ENCODE data around the gene NTN1. TPM values are rescaled to one million over a fixed set of nuclear protein-coding genes. Genes with fewer than 3 reads are reported as not detected.

NTN1 gene
- total RNA-seq, 1 donor from 2014 or later = 60.3 TPM

DNA sequence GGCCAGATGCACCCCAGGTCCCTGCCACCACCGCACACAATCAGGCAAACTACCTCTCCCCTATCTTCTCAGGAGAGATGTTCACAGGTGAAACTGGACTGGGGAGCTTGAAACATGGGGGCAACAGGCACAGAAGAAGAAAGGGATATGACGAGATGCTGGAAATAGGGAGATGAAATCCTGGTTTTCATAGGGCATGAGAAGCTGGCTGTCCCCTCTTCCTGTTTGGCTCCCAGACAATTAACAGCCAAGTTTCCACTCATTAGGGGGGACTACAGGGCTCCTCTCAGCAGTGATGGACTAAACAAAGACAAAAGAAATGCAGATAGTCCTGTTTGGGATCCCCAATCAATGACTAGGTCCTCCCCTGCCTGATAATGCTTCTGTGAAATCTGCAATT lies 266.0 kb downstream of the NTN1 start:
- no peak for TF ChIP-seq CTCF (IDR thresholded peaks at IDR 0.05; ENCODE audit: borderline replicate concordance)
- no peak for DNase-seq
- no peaks in the 10 kb centered on the region for H3K36me3 ChIP-seq
- no peaks in the 10 kb centered on the region for H3K9me3 ChIP-seq (replicated peaks)
- no peak overlapping the region for H3K27ac ChIP-seq (replicated peaks)
- no peaks in the 10 kb centered on the region for H3K27me3 ChIP-seq (ENCODE audit: low read depth)
- peaks cover 6% of the 10 kb centered on the region for H3K4me1 ChIP-seq
- no peak overlapping the region for H3K4me3 ChIP-seq
- intact Hi-C loops (cut with micrococcal nuclease) = no loop called here

GRCh38 chr17:9290226-9290613 lies 268.9 kb downstream of the NTN1 start:
- intact Hi-C loops (cut with micrococcal nuclease) = loop anchor here (10.0 kb wide), 1 partner anchor 295 kb away; no protein-coding TSS in a partner anchor
- TF ChIP-seq CTCF (IDR thresholded peaks at IDR 0.05; ENCODE audit: borderline replicate concordance) = no peak
- H3K36me3 ChIP-seq = no peaks in the 10 kb centered on the region
- no peak overlapping the region for H3K27ac ChIP-seq (replicated peaks)
- DNase-seq = no peak
- H3K4me1 ChIP-seq = peaks cover 13% of the 10 kb centered on the region
- H3K27me3 ChIP-seq (ENCODE audit: low read depth) = no peaks in the 10 kb centered on the region
- no peaks in the 10 kb centered on the region for H3K9me3 ChIP-seq (replicated peaks)
- no peak overlapping the region for H3K4me3 ChIP-seq

- Histone ChIP-seq H3K9me3 (replicated peaks) (no peaks in the 10 kb centered on the region), H3K27me3 (ENCODE audit: low read depth) (no peaks in the 10 kb centered on the region), H3K36me3 (no peaks in the 10 kb centered on the region), H3K4me1 (peaks cover 13% of the 10 kb centered on the region), H3K27ac (replicated peaks) (no peak overlapping the region), H3K4me3 (no peak overlapping the region)
- intact Hi-C loops (cut with micrococcal nuclease) = loop anchor here (10.0 kb wide), 1 partner anchor 297 kb away; no protein-coding TSS in a partner anchor
- DNase-seq = peak; percentile 36
- TF ChIP-seq CTCF (IDR thresholded peaks at IDR 0.05; ENCODE audit: borderline replicate concordance) = peak; percentile 90
These were observed 270.7 kb downstream of the NTN1 start for GRCh38 chr17:9291912-9292560.

DNA sequence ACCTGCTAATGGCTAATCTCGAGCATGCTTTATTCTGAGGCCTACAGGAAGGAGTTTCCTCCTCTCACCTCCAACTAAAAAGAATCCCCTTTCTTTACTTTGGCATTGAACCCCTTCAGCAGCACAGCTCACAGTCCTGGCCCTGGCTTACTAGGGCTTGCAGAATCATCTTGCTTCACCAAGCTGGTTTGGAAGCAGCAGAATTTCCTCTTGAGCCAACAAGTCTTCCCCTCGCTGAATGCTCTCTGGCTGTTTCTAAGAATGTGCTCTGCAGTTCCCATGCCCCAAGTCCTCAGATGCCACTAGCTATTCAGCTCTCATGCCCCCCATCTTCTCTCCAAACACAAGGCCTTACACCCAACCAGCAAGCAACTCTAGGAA lies 271.2 kb downstream of the NTN1 start:
- no peak for DNase-seq
- Histone ChIP-seq H3K4me1 (peaks cover 13% of the 10 kb centered on the region), H3K27me3 (ENCODE audit: low read depth) (no peaks in the 10 kb centered on the region), H3K27ac (replicated peaks) (no peak overlapping the region), H3K9me3 (replicated peaks) (no peaks in the 10 kb centered on the region), H3K4me3 (no peak overlapping the region), H3K36me3 (no peaks in the 10 kb centered on the region)
- TF ChIP-seq CTCF (IDR thresholded peaks at IDR 0.05; ENCODE audit: borderline replicate concordance) = peak; percentile 20
- intact Hi-C loops (cut with micrococcal nuclease) = loop anchor here (10.0 kb wide), 1 partner anchor 298 kb away; no protein-coding TSS in a partner anchor

Other genes starting within 250 kb of the NTN1 start
- not detected for gene MFSD6L, start 222.1 kb upstream of the NTN1 start, total RNA-seq
- 1.2 TPM for gene PIK3R6, start 153.8 kb upstream of the NTN1 start, total RNA-seq
- 2.7 TPM for gene PIK3R5, start 55.8 kb upstream of the NTN1 start, total RNA-seq

All from left ventricle myocardium inferior (tissue), 1 donor.